ENCODE results near the gene USP20. TPM values are rescaled to one million over a fixed set of nuclear protein-coding genes. Genes with fewer than 3 reads are reported as not detected.

Gene USP20
- total and polyA plus RNA-seq, 4 experiments from 2014 or later, result 36.5 to 132 (median 89.6) TPM

DNA sequence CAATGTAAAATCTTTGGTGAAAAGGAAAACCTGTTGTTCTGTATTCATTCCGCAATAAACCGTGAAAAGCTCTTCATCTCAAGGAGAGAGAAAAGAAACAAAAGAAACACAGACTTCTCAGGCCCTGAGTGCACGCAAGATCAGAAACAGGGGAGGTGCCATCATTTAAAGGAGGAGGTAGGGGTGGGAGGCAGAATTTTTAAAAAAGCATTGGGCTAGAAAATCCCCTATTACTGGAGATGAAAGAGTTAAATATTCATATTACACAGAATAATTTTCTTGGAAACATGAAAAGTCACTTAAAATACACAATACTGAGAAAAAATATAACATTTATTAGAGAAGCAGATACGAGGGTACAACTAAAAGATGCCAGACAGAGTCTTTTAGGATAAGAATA lies 56.3 kb downstream of the USP20 start:
- Mint-ChIP-seq H3K36me3 (peaks cover 33 to 63% of the 10 kb centered on the region in 2 donors), H3K4me1 (peaks cover 55 to 98% (median 79%) of the 10 kb centered on the region in 4 donors), H3K27me3 (no peaks in the 10 kb centered on the region), H3K9me3 (peaks cover 0 to 10% (median 0%) of the 10 kb centered on the region in 8 donors), H3K27ac (peak overlapping the region; percentile 99 to 100 (median 100)), H3K4me3 (peak overlapping the region; percentile 85 to 98 (median 93))
- intact Hi-C loops (cut with micrococcal nuclease), result no loop called here
- Histone ChIP-seq H3K36me3 (ENCODE audit: insufficient read depth, low read length) (no peaks in the 10 kb centered on the region), H3K9me3 (ENCODE audit: control insufficient read depth in 1 of 2, low read length in 2 of 2) (no peaks in the 10 kb centered on the region), H3K4me3 (ENCODE audit: low read length in 2 of 2) (peak overlapping the region; percentile 8 to 42), H3K4me1 (ENCODE audit: insufficient read depth, low read length) (peaks cover 95% of the 10 kb centered on the region), H3K27me3 (ENCODE audit: insufficient read depth, low read length) (no peaks in the 10 kb centered on the region), H3K27ac (ENCODE audit: low read depth, low read length) (peak overlapping the region; percentile 98)
- POLR2A ChIA-PET (ENCODE audit: partially characterized antibody), result interaction anchor here (1.1 to 18.1 kb wide), 12 partner anchors 12 to 149 kb away, joined by 3 to 423 read pairs (median 19); partner anchors contain the start of genes C9orf78, FNBP1 and USP20
- CTCF ChIA-PET (ENCODE audit: partially characterized antibody), result interaction anchor here (1.1 to 1.2 kb wide), 2 partner anchors 13 to 45 kb away, joined by 3 to 4 read pairs; no protein-coding TSS in a partner anchor
- peak in 3 of 5 donors; percentile 18 to 32 (median 18) for DNase-seq

DNA sequence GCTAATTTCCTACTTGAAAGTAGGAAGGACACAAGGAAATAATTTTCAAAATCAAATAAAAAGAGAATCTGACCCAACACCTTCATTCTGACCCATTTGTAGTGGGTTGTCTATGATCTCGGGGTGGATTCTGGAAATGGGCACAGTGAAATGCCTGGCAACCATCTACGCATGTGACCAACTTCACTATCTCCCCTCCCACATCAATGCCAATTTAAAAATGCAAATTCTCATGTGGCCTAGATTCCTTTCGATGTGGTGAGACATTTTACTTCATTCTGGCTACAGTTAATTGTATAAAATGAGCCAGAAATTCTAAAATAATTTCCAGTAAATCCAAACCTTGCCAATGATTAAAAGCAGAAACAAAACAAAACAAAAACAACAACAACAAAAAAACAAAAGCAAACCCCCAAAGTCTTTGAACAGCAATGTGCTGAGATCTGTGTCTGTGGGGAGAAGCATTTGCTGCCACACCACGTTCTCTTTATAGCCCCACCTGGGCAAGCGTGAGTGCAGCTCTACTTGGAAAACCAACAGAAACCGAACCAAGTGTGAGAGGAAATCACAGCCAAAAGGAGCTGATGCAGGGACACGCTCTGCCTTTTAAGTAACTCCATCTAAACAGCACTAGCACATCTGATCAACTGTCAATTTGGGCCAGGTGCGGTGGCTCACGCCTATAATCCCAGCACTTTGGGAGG lies 59.0 kb downstream of the USP20 start:
- peak overlapping the region in 1 of 2 donors; percentile 0 for H3K4me3 ChIP-seq (ENCODE audit: low read length in 2 of 2)
- Mint-ChIP-seq H3K9me3 (peaks cover 0 to 6% (median 0%) of the 10 kb centered on the region in 8 donors), H3K36me3 (peaks cover 51 to 65% of the 10 kb centered on the region in 2 donors), H3K4me1 (peaks cover 49 to 91% (median 72%) of the 10 kb centered on the region in 4 donors), H3K4me3 (peak overlapping the region; percentile 17 to 75 (median 69)), H3K27ac (peak overlapping the region; percentile 90 to 100 (median 97)), H3K27me3 (no peaks in the 10 kb centered on the region)
- H3K9me3 ChIP-seq (ENCODE audit: control insufficient read depth in 1 of 2, low read length in 2 of 2), result no peaks in the 10 kb centered on the region
- peaks cover 77% of the 10 kb centered on the region for H3K4me1 ChIP-seq (ENCODE audit: insufficient read depth, low read length)
- POLR2A ChIA-PET (ENCODE audit: partially characterized antibody), result interaction anchor here (1.2 to 18.1 kb wide), 13 partner anchors 9 to 146 kb away, joined by 3 to 423 read pairs (median 5); partner anchors contain the start of genes C9orf78, FNBP1 and USP20
- intact Hi-C loops (cut with micrococcal nuclease), result no loop called here
- H3K36me3 ChIP-seq (ENCODE audit: insufficient read depth, low read length), result peaks cover 15% of the 10 kb centered on the region
- CTCF ChIA-PET (ENCODE audit: partially characterized antibody), result interaction anchor here (0.7 to 1.4 kb wide), 6 partner anchors 8 to 159 kb away, joined by 3 to 8 read pairs (median 3); no protein-coding TSS in a partner anchor
- H3K27me3 ChIP-seq (ENCODE audit: insufficient read depth, low read length), result no peaks in the 10 kb centered on the region
- peak overlapping the region; percentile 62 for H3K27ac ChIP-seq (ENCODE audit: low read depth, low read length)
- DNase-seq, result peak; percentile 71 to 77 (median 75)

- ChIA-PET POLR2A (ENCODE audit: partially characterized antibody) (interaction anchor here (0.7 to 18.1 kb wide), 16 partner anchors 10 to 270 kb away, joined by 3 to 423 read pairs (median 4); partner anchors contain the start of genes C9orf78, FNBP1 and USP20), CTCF (ENCODE audit: partially characterized antibody) (interaction anchor here (0.8 to 1.4 kb wide), 9 partner anchors 9 to 157 kb away, joined by 3 to 8 read pairs (median 3); no protein-coding TSS in a partner anchor)
- Histone ChIP-seq H3K27me3 (ENCODE audit: insufficient read depth, low read length) (no peaks in the 10 kb centered on the region), H3K4me1 (ENCODE audit: insufficient read depth, low read length) (peaks cover 66% of the 10 kb centered on the region), H3K36me3 (ENCODE audit: insufficient read depth, low read length) (peaks cover 27% of the 10 kb centered on the region), H3K4me3 (ENCODE audit: low read length in 2 of 2) (no peak overlapping the region), H3K27ac (ENCODE audit: low read depth, low read length) (peak overlapping the region; percentile 62), H3K9me3 (ENCODE audit: control insufficient read depth in 1 of 2, low read length in 2 of 2) (no peaks in the 10 kb centered on the region)
- Mint-ChIP-seq H3K4me1 (peaks cover 42 to 78% (median 62%) of the 10 kb centered on the region in 4 donors), H3K27me3 (no peaks in the 10 kb centered on the region), H3K27ac (peak overlapping the region; percentile 90 to 100 (median 97)), H3K36me3 (peaks cover 55 to 72% of the 10 kb centered on the region in 2 donors), H3K4me3 (peak overlapping the region; percentile 10 to 75 (median 62)), H3K9me3 (peaks cover 0 to 4% (median 0%) of the 10 kb centered on the region in 8 donors)
- intact Hi-C loops (cut with micrococcal nuclease), result loop anchor here (1.0 kb wide), 1 partner anchor 9 kb away; no protein-coding TSS in a partner anchor
- DNase-seq, result peak; percentile 64 to 90 (median 69)
These were observed 60.4 kb downstream of the USP20 start for GRCh38 chr9:129895376-129896268.

- H3K27ac ChIP-seq (ENCODE audit: low read depth, low read length), result no peak overlapping the region
- H3K9me3 ChIP-seq (ENCODE audit: control insufficient read depth in 1 of 2, low read length in 2 of 2), result no peaks in the 10 kb centered on the region
- peaks cover 49% of the 10 kb centered on the region for H3K4me1 ChIP-seq (ENCODE audit: insufficient read depth, low read length)
- Mint-ChIP-seq H3K27me3 (no peaks in the 10 kb centered on the region), H3K27ac (peak overlapping the region; percentile 72 to 100 (median 95)), H3K4me3 (peak overlapping the region in 3 of 8 donors; percentile 4 to 52 (median 10)), H3K36me3 (peaks cover 58 to 79% of the 10 kb centered on the region in 2 donors), H3K9me3 (peaks cover 0 to 2% (median 0%) of the 10 kb centered on the region in 8 donors), H3K4me1 (peaks cover 34 to 65% (median 50%) of the 10 kb centered on the region in 4 donors)
- peaks cover 41% of the 10 kb centered on the region for H3K36me3 ChIP-seq (ENCODE audit: insufficient read depth, low read length)
- ChIA-PET CTCF (ENCODE audit: partially characterized antibody) (interaction anchor here (1.1 to 2.1 kb wide), 3 partner anchors 11 to 202 kb away, joined by 3 to 10 read pairs (median 5); no protein-coding TSS in a partner anchor), POLR2A (ENCODE audit: partially characterized antibody) (interaction anchor here (0.8 to 2.6 kb wide), 7 partner anchors 9 to 109 kb away, joined by 3 to 17 read pairs (median 4); partner anchors contain the start of gene C9orf78)
- DNase-seq, result no peak
- intact Hi-C loops (cut with micrococcal nuclease), result no loop called here
- H3K27me3 ChIP-seq (ENCODE audit: insufficient read depth, low read length), result no peaks in the 10 kb centered on the region
- no peak overlapping the region for H3K4me3 ChIP-seq (ENCODE audit: low read length in 2 of 2)
These were observed 62.0 kb downstream of the USP20 start for GRCh38 chr9:129897263-129897662.

GRCh38 chr9:129898185-129898584 lies 62.9 kb downstream of the USP20 start:
- Histone ChIP-seq H3K9me3 (ENCODE audit: control insufficient read depth in 1 of 2, low read length in 2 of 2) (no peaks in the 10 kb centered on the region), H3K4me1 (ENCODE audit: insufficient read depth, low read length) (peaks cover 40% of the 10 kb centered on the region), H3K4me3 (ENCODE audit: low read length in 2 of 2) (no peak overlapping the region), H3K27me3 (ENCODE audit: insufficient read depth, low read length) (no peaks in the 10 kb centered on the region), H3K36me3 (ENCODE audit: insufficient read depth, low read length) (peaks cover 48% of the 10 kb centered on the region), H3K27ac (ENCODE audit: low read depth, low read length) (no peak overlapping the region)
- Mint-ChIP-seq H3K4me3 (peak overlapping the region in 2 of 8 donors; percentile 25 to 32), H3K27me3 (no peaks in the 10 kb centered on the region), H3K9me3 (peaks cover 0 to 1% (median 0%) of the 10 kb centered on the region in 8 donors), H3K27ac (peak overlapping the region; percentile 48 to 94 (median 89)), H3K36me3 (peaks cover 63 to 84% of the 10 kb centered on the region in 2 donors), H3K4me1 (peaks cover 29 to 62% (median 44%) of the 10 kb centered on the region in 4 donors)
- CTCF ChIA-PET (ENCODE audit: partially characterized antibody), result interaction anchor here (1.1 to 2.1 kb wide), 3 partner anchors 12 to 201 kb away, joined by 3 to 10 read pairs (median 5); no protein-coding TSS in a partner anchor
- intact Hi-C loops (cut with micrococcal nuclease), result no loop called here
- POLR2A ChIA-PET (ENCODE audit: partially characterized antibody), result interaction anchor here (0.7 to 2.6 kb wide), 7 partner anchors 10 to 91 kb away, joined by 3 to 17 read pairs (median 4); partner anchors contain the start of gene C9orf78
- peak in 1 of 5 donors; percentile 12 for DNase-seq

DNA sequence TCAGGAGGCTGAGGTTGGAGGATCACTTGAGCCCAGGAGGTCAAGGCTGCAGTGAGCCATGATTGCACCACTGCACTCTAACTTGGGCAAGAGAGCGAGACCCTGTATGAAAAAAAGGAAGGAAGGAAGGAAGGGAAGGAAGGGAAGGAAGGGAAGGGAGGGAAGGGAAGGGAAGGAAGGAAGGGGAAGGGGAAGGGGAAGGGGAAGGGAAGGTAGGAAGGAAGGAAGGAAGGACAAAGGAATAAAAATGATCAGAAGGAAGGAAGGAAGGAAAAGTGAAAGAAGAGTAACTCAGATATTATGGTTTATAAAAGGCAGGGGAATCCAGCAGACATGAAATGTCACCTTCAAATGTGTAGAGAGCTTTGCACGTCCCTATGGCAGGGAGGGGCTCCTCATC lies 64.4 kb downstream of the USP20 start:
- Mint-ChIP-seq H3K36me3 (peaks cover 63 to 87% of the 10 kb centered on the region in 2 donors), H3K27ac (peak overlapping the region; percentile 61 to 84 (median 79)), H3K9me3 (peaks cover 0 to 1% (median 0%) of the 10 kb centered on the region in 8 donors), H3K4me1 (peaks cover 25 to 61% (median 39%) of the 10 kb centered on the region in 4 donors), H3K27me3 (no peaks in the 10 kb centered on the region), H3K4me3 (peak overlapping the region in 1 of 8 donors; percentile 46)
- no peak for DNase-seq
- peaks cover 48% of the 10 kb centered on the region for H3K36me3 ChIP-seq (ENCODE audit: insufficient read depth, low read length)
- peaks cover 27% of the 10 kb centered on the region for H3K4me1 ChIP-seq (ENCODE audit: insufficient read depth, low read length)
- H3K4me3 ChIP-seq (ENCODE audit: low read length in 2 of 2), result no peak overlapping the region
- H3K27me3 ChIP-seq (ENCODE audit: insufficient read depth, low read length), result no peaks in the 10 kb centered on the region
- no peaks in the 10 kb centered on the region for H3K9me3 ChIP-seq (ENCODE audit: control insufficient read depth in 1 of 2, low read length in 2 of 2)
- intact Hi-C loops (cut with micrococcal nuclease), result no loop called here
- no peak overlapping the region for H3K27ac ChIP-seq (ENCODE audit: low read depth, low read length)
- CTCF ChIA-PET (ENCODE audit: partially characterized antibody), result no interaction called here
- POLR2A ChIA-PET (ENCODE audit: partially characterized antibody), result no interaction called here

All from CD4-positive, alpha-beta memory T cell (primary cell).